Ishikawa (cell line): ENCODE measurements around the gene EPHA6.

Source experiments
- CREB1 ChIP-seq: IDR thresholded peaks from 2 replicates; pipeline ENCODE4 v1.6.1; 2012; ENCODE audit warnings: low read depth
- EP300 ChIP-seq: IDR thresholded peaks from 2 replicates; pipeline ENCODE4 v1.6.1; 2012; ENCODE audit warnings: borderline replicate concordance
- FOXM1 ChIP-seq: IDR thresholded peaks from 2 replicates; pipeline ENCODE4 v1.6.1; 2012; ENCODE audit warnings: low read depth, borderline replicate concordance
- MAX ChIP-seq: IDR thresholded peaks from 2 replicates; pipeline ENCODE4 v1.6.1; 2012
- REST ChIP-seq: IDR thresholded peaks from 2 replicates; pipeline ENCODE4 v1.6.1; 2012; ENCODE audit warnings: low read depth, mild to moderate bottlenecking
- TAF1 ChIP-seq: IDR thresholded peaks from 2 replicates; pipeline ENCODE4 v1.6.1; 2012; ENCODE audit warnings: low read depth, mild to moderate bottlenecking
- USF1 ChIP-seq: IDR thresholded peaks from 2 replicates; pipeline ENCODE4 v1.6.1; 2012
- YY1 ChIP-seq: IDR thresholded peaks from 2 replicates; pipeline ENCODE4 v1.6.1; 2012; ENCODE audit warnings: low read depth
- ZBTB7A ChIP-seq: IDR thresholded peaks from 2 replicates; pipeline ENCODE4 v1.6.1; 2012; ENCODE audit warnings: low read depth

GRCh38 chr3:97711654-97712053 lies 897.3 kb downstream of the EPHA6 start:
- TF ChIP-seq EP300 = no peak
- no peak for TF ChIP-seq MAX
- no peak for TF ChIP-seq USF1
- TF ChIP-seq YY1 = no peak
- no peak for TF ChIP-seq REST
- no peak for TF ChIP-seq CREB1
- no peak for TF ChIP-seq ZBTB7A
- TF ChIP-seq FOXM1 = no peak
- no peak for TF ChIP-seq TAF1
